Testis (tissue), 3 donors: ENCODE data around the gene NCCRP1. TPM values are rescaled to one million over a fixed set of nuclear protein-coding genes. Genes with fewer than 3 reads are reported as not detected.

Source experiments
- DNase-seq: peaks from one replicate; pipeline ENCODE4 v3.0.0-alpha.2; 2019
- H3K27ac ChIP-seq, 2 donors: fragments of 200-600 bp; sonication (generic); one replicate each; pipeline ENCODE4 v1.5.1; 2019
- H3K27me3 ChIP-seq: fragments of 200-600 bp; sonication (generic); one replicate; pipeline ENCODE4 v1.5.1; 2019
- H3K36me3 ChIP-seq: fragments of 200-600 bp; sonication (generic); one replicate; pipeline ENCODE4 v1.5.1; 2017; ENCODE audit warnings: low read depth; ENCODE audit errors: missing control alignments
- H3K4me1 ChIP-seq: fragments of 200-600 bp; sonication (generic); one replicate; pipeline ENCODE4 v1.5.1; 2019
- H3K4me3 ChIP-seq, 2 donors: fragments of 200-600 bp; sonication (generic); one replicate each; pipeline ENCODE4 v1.5.1; 2017 to 2019
- H3K9me3 ChIP-seq: fragments of 200-600 bp; sonication (generic); one replicate; pipeline ENCODE4 v1.5.1; 2017
- POLR2A ChIP-seq: fragments of 450-650 bp; IDR thresholded peaks from one replicate; pipeline ENCODE4 v1.6.1; 2017; ENCODE audit warnings: antibody characterized with exemption, mild to moderate bottlenecking, moderate library complexity
- WGBS, 2 donors: methylation state at CpG; one replicate each; pipeline ENCODE4 v1.1.5; 2018; 5-methylcytosine and 5-hydroxymethylcytosine counted together
- intact Hi-C: fragments of 100-400 bp; cut with DNase I; formaldehyde crosslinking; loops from one replicate; pipeline ENCODE4 v1.15.1; 2023; ENCODE audit warnings: low total_unique reads
- polyA plus RNA-seq: library from polyadenylated mRNA; stranded (reverse); fragments of 350-450 nt; fragmentation: Illumina TruSeq; extraction: RNeasy Lipid Tissue Mini Kit (QIAGEN cat#74804); gene quantifications from one replicate; pipeline ENCODE4 v1.2.3, GENCODE V29; 2014; ENCODE audit warnings: low read depth, low replicate concordance; ENCODE audit not compliant: insufficient read depth
- total RNA-seq, 2 donors: library from RNA; depleted of rRNA; stranded (reverse); fragments of >200 nt; gene quantifications; one replicate each; pipeline ENCODE4 v1.2.3, GENCODE V29; 2016
- TF ChIP-seq, protein P1 (sequence below), 3 experiments: fragments of 450-650 bp in 2 of 3; fragments of 200-600 bp in 1 of 3; sonication (generic) in 1 of 3; IDR thresholded peaks; one replicate each; pipeline ENCODE4 v1.5.1; 2016 to 2019; ENCODE audit warnings: antibody characterized with exemption in 3 of 3, mild to moderate bottlenecking in 2 of 3, moderate library complexity in 1 of 3

The NCCRP1 gene
- total and polyA plus RNA-seq, 3 donors from 2014 or later, result 0.73 to 1.3 (median 1.1) TPM

DNA sequence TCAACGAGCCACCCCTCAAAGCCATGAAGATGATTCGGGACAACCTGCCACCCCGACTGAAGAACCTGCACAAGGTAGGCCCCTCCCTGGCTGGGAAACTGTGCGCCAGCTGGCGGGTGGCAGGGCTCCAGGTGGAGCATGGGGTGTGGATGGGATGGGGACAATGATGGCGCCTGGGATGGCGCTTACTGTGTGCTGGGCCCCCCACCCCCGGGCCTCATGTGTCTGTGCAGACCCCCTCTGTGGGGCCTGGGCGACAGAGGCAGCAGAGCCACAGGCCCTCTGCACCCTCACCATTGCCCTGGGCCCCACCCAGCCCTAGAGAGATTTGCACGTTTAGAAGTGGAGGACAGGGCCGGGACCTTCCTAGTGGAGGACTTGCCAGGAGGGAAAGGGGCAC, 19.0 kb upstream of the NCCRP1 start:
- intact Hi-C loops, result no loop called here
- Histone ChIP-seq H3K27me3 (no peaks in the 10 kb centered on the region), H3K4me1 (no peaks in the 10 kb centered on the region), H3K27ac (no peak overlapping the region), H3K4me3 (no peak overlapping the region), H3K9me3 (no peaks in the 10 kb centered on the region), H3K36me3 (no peaks in the 10 kb centered on the region)
- 93% methylated on average over 8 to 11 of the region's 11 CpGs for WGBS, 2 donors
- TF ChIP-seq, protein P1, sequence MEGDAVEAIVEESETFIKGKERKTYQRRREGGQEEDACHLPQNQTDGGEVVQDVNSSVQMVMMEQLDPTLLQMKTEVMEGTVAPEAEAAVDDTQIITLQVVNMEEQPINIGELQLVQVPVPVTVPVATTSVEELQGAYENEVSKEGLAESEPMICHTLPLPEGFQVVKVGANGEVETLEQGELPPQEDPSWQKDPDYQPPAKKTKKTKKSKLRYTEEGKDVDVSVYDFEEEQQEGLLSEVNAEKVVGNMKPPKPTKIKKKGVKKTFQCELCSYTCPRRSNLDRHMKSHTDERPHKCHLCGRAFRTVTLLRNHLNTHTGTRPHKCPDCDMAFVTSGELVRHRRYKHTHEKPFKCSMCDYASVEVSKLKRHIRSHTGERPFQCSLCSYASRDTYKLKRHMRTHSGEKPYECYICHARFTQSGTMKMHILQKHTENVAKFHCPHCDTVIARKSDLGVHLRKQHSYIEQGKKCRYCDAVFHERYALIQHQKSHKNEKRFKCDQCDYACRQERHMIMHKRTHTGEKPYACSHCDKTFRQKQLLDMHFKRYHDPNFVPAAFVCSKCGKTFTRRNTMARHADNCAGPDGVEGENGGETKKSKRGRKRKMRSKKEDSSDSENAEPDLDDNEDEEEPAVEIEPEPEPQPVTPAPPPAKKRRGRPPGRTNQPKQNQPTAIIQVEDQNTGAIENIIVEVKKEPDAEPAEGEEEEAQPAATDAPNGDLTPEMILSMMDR (IDR thresholded peaks at IDR 0.05), result no peak
- no peak for TF ChIP-seq POLR2A
- no peak for DNase-seq

DNA sequence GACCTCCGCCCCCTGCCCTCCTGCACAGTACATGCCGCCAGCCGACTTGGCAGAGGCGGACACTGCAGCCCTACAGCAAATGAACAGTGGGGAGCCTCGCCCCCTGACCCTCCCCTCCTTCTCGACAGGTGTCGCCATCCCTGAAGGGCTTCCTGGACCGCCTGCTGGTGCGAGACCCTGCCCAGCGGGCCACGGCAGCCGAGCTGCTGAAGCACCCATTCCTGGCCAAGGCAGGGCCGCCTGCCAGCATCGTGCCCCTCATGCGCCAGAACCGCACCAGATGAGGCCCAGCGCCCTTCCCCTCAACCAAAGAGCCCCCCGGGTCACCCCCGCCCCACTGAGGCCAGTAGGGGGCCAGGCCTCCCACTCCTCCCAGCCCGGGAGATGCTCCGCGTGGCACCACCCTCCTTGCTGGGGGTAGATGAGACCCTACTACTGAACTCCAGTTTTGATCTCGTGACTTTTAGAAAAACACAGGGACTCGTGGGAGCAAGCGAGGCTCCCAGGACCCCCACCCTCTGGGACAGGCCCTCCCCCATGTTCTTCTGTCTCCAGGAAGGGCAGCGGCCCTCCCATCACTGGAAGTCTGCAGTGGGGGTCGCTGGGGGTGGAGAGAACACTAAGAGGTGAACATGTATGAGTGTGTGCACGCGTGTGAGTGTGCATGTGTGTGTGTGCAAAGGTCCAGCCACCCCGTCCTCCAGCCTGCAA, 18.3 kb upstream of the NCCRP1 start:
- no peaks in the 10 kb centered on the region for H3K36me3 ChIP-seq
- 91 to 92% methylated on average over 23 to 30 of the region's 30 CpGs for WGBS, 2 donors
- H3K4me1 ChIP-seq, result no peaks in the 10 kb centered on the region
- intact Hi-C loops, result no loop called here
- no peaks in the 10 kb centered on the region for H3K9me3 ChIP-seq
- TF ChIP-seq, protein P1 (IDR thresholded peaks at IDR 0.05), result no peak
- no peak for TF ChIP-seq POLR2A
- H3K4me3 ChIP-seq, result no peak overlapping the region
- H3K27ac ChIP-seq, result no peak overlapping the region
- H3K27me3 ChIP-seq, result no peaks in the 10 kb centered on the region
- no peak for DNase-seq

DNA sequence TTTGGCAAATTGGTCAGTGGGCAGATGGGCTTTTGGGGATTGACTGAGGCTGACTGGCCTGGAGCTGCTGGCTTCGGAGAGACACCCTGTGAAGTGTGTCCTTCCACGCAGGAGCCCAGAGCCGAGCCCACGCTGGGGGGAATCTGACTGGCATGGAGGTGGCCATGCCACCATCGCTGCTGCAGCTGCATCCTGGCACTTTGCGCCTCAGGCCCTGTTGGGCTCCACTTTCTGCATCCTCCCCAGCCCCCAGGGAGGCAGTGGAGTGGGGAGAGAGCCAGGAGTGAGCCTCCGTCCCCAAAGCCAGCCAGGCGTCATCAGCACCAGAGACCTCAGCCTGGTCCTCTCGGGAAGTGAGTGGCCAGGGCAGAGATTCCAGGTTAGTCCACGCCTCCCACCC, 17.0 kb upstream of the NCCRP1 start:
- no peaks in the 10 kb centered on the region for H3K9me3 ChIP-seq
- no peaks in the 10 kb centered on the region for H3K4me1 ChIP-seq
- intact Hi-C loops, result no loop called here
- 79 to 90% methylated on average over 4 to 10 of the region's 10 CpGs for WGBS, 2 donors
- no peaks in the 10 kb centered on the region for H3K27me3 ChIP-seq
- no peak overlapping the region for H3K27ac ChIP-seq
- no peak overlapping the region for H3K4me3 ChIP-seq
- TF ChIP-seq, protein P1 (IDR thresholded peaks at IDR 0.05), result no peak
- TF ChIP-seq POLR2A, result no peak
- DNase-seq, result no peak
- H3K36me3 ChIP-seq, result no peaks in the 10 kb centered on the region

DNA sequence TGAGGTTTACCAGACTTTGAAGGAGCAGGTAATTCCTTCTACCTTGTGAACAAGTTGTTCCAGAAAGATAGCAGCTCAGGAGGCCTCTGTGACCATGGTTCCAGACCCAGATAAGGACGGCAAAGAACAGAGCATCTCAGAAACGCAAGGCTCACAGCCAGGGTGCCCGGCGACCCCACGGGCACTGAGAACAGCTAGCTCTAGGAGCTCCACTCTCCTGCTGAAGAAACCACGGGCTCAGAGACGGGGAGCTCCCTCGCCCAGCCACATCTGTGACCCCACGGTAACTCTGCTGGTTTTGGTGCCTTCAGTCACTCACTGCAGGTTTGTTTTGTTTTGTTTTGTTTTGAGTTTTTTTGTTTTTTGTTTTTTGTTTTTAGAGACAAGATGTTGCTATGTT, 16.0 kb upstream of the NCCRP1 start:
- no peaks in the 10 kb centered on the region for H3K36me3 ChIP-seq
- WGBS, 2 donors, result 74 to 80% methylated on average over 5 to 9 of the region's 9 CpGs
- no peak overlapping the region for H3K27ac ChIP-seq
- no peak for TF ChIP-seq POLR2A
- TF ChIP-seq, protein P1 (IDR thresholded peaks at IDR 0.05), result no peak
- no peaks in the 10 kb centered on the region for H3K4me1 ChIP-seq
- no peak overlapping the region for H3K4me3 ChIP-seq
- DNase-seq, result no peak
- no peaks in the 10 kb centered on the region for H3K9me3 ChIP-seq
- H3K27me3 ChIP-seq, result no peaks in the 10 kb centered on the region
- intact Hi-C loops, result no loop called here
